ENCODE measurements around the gene ARID3B. TPM values are rescaled to one million over a fixed set of nuclear protein-coding genes. Genes with fewer than 3 reads are reported as not detected.
"Not testable (repeated sequence)": the region's sequence is repeated elsewhere in the genome, so short reads cannot be mapped to it uniquely, and the experiment has no call there.

ARID3B gene
- total and polyA plus RNA-seq, 5 donors from 2014 or later: 9.7 to 63.5 (median 11.1) TPM

GRCh38 chr15:74626752-74627692 lies 86.0 kb downstream of the ARID3B start:
- Histone ChIP-seq H3K27me3 (ENCODE audit: control insufficient read depth, insufficient read depth, low read length) (no peaks in the 10 kb centered on the region), H3K4me1 (ENCODE audit: control insufficient read depth, insufficient read depth, low read length, poor library complexity, severe bottlenecking) (peaks cover 16% of the 10 kb centered on the region), H3K36me3 (ENCODE audit: control insufficient read depth, insufficient read depth, low read length) (peaks cover 92% of the 10 kb centered on the region), H3K4me3 (ENCODE audit: low read depth, low read length) (peak overlapping the region; percentile 11), H3K9me3 (ENCODE audit: control insufficient read depth in 2 of 2, low read length in 2 of 2) (no peaks in the 10 kb centered on the region), H3K27ac (ENCODE audit: insufficient read depth, low read length, poor library complexity, severe bottlenecking) (peak overlapping the region; percentile 41)
- DNase-seq (peak in 2 of 3 donors; percentile 28 to 84), ATAC-seq (ENCODE audit: low read depth in 2 of 2) (peak; percentile 53 to 77)
- Mint-ChIP-seq H3K4me1 (peaks cover 0 to 56% (median 10%) of the 10 kb centered on the region in 4 donors), H3K27me3 (no peaks in the 10 kb centered on the region), H3K27ac (peak overlapping the region; percentile 78 to 95 (median 89)), H3K9me3 (no peaks in the 10 kb centered on the region), H3K36me3 (peaks cover 47% of the 10 kb centered on the region), H3K4me3 (peak overlapping the region in 3 of 4 donors; percentile 43 to 74 (median 67))

- Mint-ChIP-seq H3K4me3 (peak overlapping the region in 2 of 4 donors; percentile 67 to 74), H3K36me3 (peaks cover 44% of the 10 kb centered on the region), H3K27me3 (no peaks in the 10 kb centered on the region), H3K4me1 (peaks cover 0 to 52% (median 10%) of the 10 kb centered on the region in 4 donors), H3K9me3 (no peaks in the 10 kb centered on the region), H3K27ac (peak overlapping the region; percentile 78 to 95 (median 89))
- Histone ChIP-seq H3K36me3 (ENCODE audit: control insufficient read depth, insufficient read depth, low read length) (peaks cover 90% of the 10 kb centered on the region), H3K27ac (ENCODE audit: insufficient read depth, low read length, poor library complexity, severe bottlenecking) (no peak overlapping the region), H3K4me1 (ENCODE audit: control insufficient read depth, insufficient read depth, low read length, poor library complexity, severe bottlenecking) (peaks cover 16% of the 10 kb centered on the region), H3K27me3 (ENCODE audit: control insufficient read depth, insufficient read depth, low read length) (no peaks in the 10 kb centered on the region), H3K4me3 (ENCODE audit: low read depth, low read length) (no peak overlapping the region), H3K9me3 (ENCODE audit: control insufficient read depth in 2 of 2, low read length in 2 of 2) (no peaks in the 10 kb centered on the region)
- DNase-seq (no peak), ATAC-seq (ENCODE audit: low read depth in 2 of 2) (no peak)
Observed at GRCh38 chr15:74627766-74628165, 86.7 kb downstream of the ARID3B start.

- peaks cover 90% of the 10 kb centered on the region for H3K36me3 ChIP-seq (ENCODE audit: control insufficient read depth, insufficient read depth, low read length)
- Mint-ChIP-seq H3K4me1 (peaks cover 0 to 52% (median 10%) of the 10 kb centered on the region in 4 donors), H3K9me3 (no peaks in the 10 kb centered on the region), H3K36me3 (peaks cover 41% of the 10 kb centered on the region), H3K27me3 (no peaks in the 10 kb centered on the region), H3K4me3 (no peak overlapping the region), H3K27ac (peak overlapping the region; percentile 39 to 78 (median 73))
- H3K27ac ChIP-seq (ENCODE audit: insufficient read depth, low read length, poor library complexity, severe bottlenecking): no peak overlapping the region
- H3K4me1 ChIP-seq (ENCODE audit: control insufficient read depth, insufficient read depth, low read length, poor library complexity, severe bottlenecking): peaks cover 16% of the 10 kb centered on the region
- H3K27me3 ChIP-seq (ENCODE audit: control insufficient read depth, insufficient read depth, low read length): no peaks in the 10 kb centered on the region
- no peaks in the 10 kb centered on the region for H3K9me3 ChIP-seq (ENCODE audit: control insufficient read depth in 2 of 2, low read length in 2 of 2)
- no peak for DNase-seq
- H3K4me3 ChIP-seq (ENCODE audit: low read depth, low read length): no peak overlapping the region
- no peak for ATAC-seq (ENCODE audit: low read depth in 2 of 2)
Observed at GRCh38 chr15:74628199-74628598, 87.2 kb downstream of the ARID3B start.

DNA sequence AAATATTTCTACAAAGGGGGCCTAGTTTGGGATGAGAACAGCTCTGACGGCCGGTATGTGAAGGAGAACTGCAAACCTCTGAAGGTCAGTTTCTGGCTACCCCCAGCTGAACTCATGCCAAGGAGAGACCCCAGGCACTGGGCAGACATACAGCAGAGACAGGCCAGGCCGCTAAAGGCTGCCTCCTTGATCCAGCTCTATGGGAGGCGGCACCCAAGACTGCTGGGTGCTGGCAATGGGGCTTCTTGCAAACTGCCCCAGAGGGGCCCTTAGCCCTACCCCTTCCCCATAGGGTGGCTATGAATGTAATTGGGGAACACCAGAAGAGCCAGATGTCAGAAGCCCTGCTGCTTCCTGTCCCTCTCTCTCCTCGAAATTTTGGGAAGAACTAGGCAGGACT lies 87.9 kb downstream of the ARID3B start:
- no peak overlapping the region for H3K4me3 ChIP-seq (ENCODE audit: low read depth, low read length)
- no peak for DNase-seq
- peaks cover 16% of the 10 kb centered on the region for H3K4me1 ChIP-seq (ENCODE audit: control insufficient read depth, insufficient read depth, low read length, poor library complexity, severe bottlenecking)
- no peaks in the 10 kb centered on the region for H3K9me3 ChIP-seq (ENCODE audit: control insufficient read depth in 2 of 2, low read length in 2 of 2)
- H3K27me3 ChIP-seq (ENCODE audit: control insufficient read depth, insufficient read depth, low read length): no peaks in the 10 kb centered on the region
- H3K9me3 Mint-ChIP-seq: no peaks in the 10 kb centered on the region
- H3K36me3 Mint-ChIP-seq: peaks cover 41% of the 10 kb centered on the region
- H3K4me3 Mint-ChIP-seq: peak overlapping the region in 1 of 4 donors; percentile 65
- peak overlapping the region in 2 of 3 donors; percentile 58 to 82 for H3K27ac Mint-ChIP-seq
- no peak for ATAC-seq (ENCODE audit: low read depth in 2 of 2)
- no peak overlapping the region for H3K27ac ChIP-seq (ENCODE audit: insufficient read depth, low read length, poor library complexity, severe bottlenecking)
- peaks cover 0 to 48% (median 10%) of the 10 kb centered on the region in 4 donors for H3K4me1 Mint-ChIP-seq
- H3K36me3 ChIP-seq (ENCODE audit: control insufficient read depth, insufficient read depth, low read length): peaks cover 89% of the 10 kb centered on the region
- H3K27me3 Mint-ChIP-seq: no peaks in the 10 kb centered on the region

GRCh38 chr15:74629696-74630095 lies 88.7 kb downstream of the ARID3B start:
- Mint-ChIP-seq H3K4me1 (peaks cover 0 to 41% (median 9%) of the 10 kb centered on the region in 4 donors), H3K36me3 (peaks cover 41% of the 10 kb centered on the region)
- peaks cover 87% of the 10 kb centered on the region for H3K36me3 ChIP-seq (ENCODE audit: control insufficient read depth, insufficient read depth, low read length)
- ATAC-seq (ENCODE audit: low read depth in 2 of 2); H3K27ac Mint-ChIP-seq; H3K9me3 Mint-ChIP-seq; H3K4me3 ChIP-seq (ENCODE audit: low read depth, low read length); H3K9me3 ChIP-seq (ENCODE audit: control insufficient read depth in 2 of 2, low read length in 2 of 2); H3K27me3 Mint-ChIP-seq; H3K4me3 Mint-ChIP-seq; H3K27ac ChIP-seq (ENCODE audit: insufficient read depth, low read length, poor library complexity, severe bottlenecking); DNase-seq; H3K27me3 ChIP-seq (ENCODE audit: control insufficient read depth, insufficient read depth, low read length): not testable (repeated sequence)
- H3K4me1 ChIP-seq (ENCODE audit: control insufficient read depth, insufficient read depth, low read length, poor library complexity, severe bottlenecking): peaks cover 16% of the 10 kb centered on the region

- ATAC-seq (ENCODE audit: low read depth in 2 of 2): no peak
Observed at GRCh38 chr15:74630284-74631086, 89.5 kb downstream of the ARID3B start.

GRCh38 chr15:74631087-74631385 lies 90.0 kb downstream of the ARID3B start:
- no peaks in the 10 kb centered on the region for H3K9me3 ChIP-seq (ENCODE audit: control insufficient read depth in 2 of 2, low read length in 2 of 2)
- no peak for ATAC-seq (ENCODE audit: low read depth in 2 of 2)
- Mint-ChIP-seq H3K9me3 (no peaks in the 10 kb centered on the region), H3K27ac (no peak overlapping the region), H3K4me1 (peaks cover 2 to 36% (median 9%) of the 10 kb centered on the region in 4 donors), H3K36me3 (peaks cover 42% of the 10 kb centered on the region), H3K4me3 (no peak overlapping the region), H3K27me3 (no peaks in the 10 kb centered on the region)
- DNase-seq: no peak
- no peak overlapping the region for H3K27ac ChIP-seq (ENCODE audit: insufficient read depth, low read length, poor library complexity, severe bottlenecking)
- H3K36me3 ChIP-seq (ENCODE audit: control insufficient read depth, insufficient read depth, low read length): peaks cover 82% of the 10 kb centered on the region
- no peaks in the 10 kb centered on the region for H3K27me3 ChIP-seq (ENCODE audit: control insufficient read depth, insufficient read depth, low read length)
- no peak overlapping the region for H3K4me3 ChIP-seq (ENCODE audit: low read depth, low read length)
- H3K4me1 ChIP-seq (ENCODE audit: control insufficient read depth, insufficient read depth, low read length, poor library complexity, severe bottlenecking): peaks cover 14% of the 10 kb centered on the region

More at GRCh38 chr15:74630284-74631086, 89.5 kb downstream of the ARID3B start:
- DNase-seq: no peak
- H3K36me3 ChIP-seq (ENCODE audit: control insufficient read depth, insufficient read depth, low read length): peaks cover 84% of the 10 kb centered on the region
- Mint-ChIP-seq H3K9me3 (no peaks in the 10 kb centered on the region), H3K4me1 (peaks cover 0 to 41% (median 11%) of the 10 kb centered on the region in 4 donors), H3K27ac (no peak overlapping the region), H3K4me3 (peak overlapping the region in 1 of 4 donors; percentile 11), H3K27me3 (no peaks in the 10 kb centered on the region), H3K36me3 (peaks cover 43% of the 10 kb centered on the region)
- H3K27me3 ChIP-seq (ENCODE audit: control insufficient read depth, insufficient read depth, low read length): no peaks in the 10 kb centered on the region
- no peak overlapping the region for H3K4me3 ChIP-seq (ENCODE audit: low read depth, low read length)
- H3K4me1 ChIP-seq (ENCODE audit: control insufficient read depth, insufficient read depth, low read length, poor library complexity, severe bottlenecking): peaks cover 16% of the 10 kb centered on the region
- H3K27ac ChIP-seq (ENCODE audit: insufficient read depth, low read length, poor library complexity, severe bottlenecking): no peak overlapping the region
- H3K9me3 ChIP-seq (ENCODE audit: control insufficient read depth in 2 of 2, low read length in 2 of 2): no peaks in the 10 kb centered on the region

Measured in CD4-positive, CD25-positive, alpha-beta regulatory T cell (primary cell).